A673 (cell line): ENCODE results near the gene ORMDL2. TPM values are rescaled to one million over a fixed set of nuclear protein-coding genes. Genes with fewer than 3 reads are reported as not detected.

Experiments
- BruUV-seq: library from RNA; stranded (reverse); fragments of 400-500 nt; replicated peaks from 2 replicates; lab custom pipeline; 2021; lab: Mats Ljungman, UMichigan
- CTCF ChIA-PET: fragments of 300-600 bp; sonication (Branson Sonifier 250); formaldehyde crosslinking; loops from one replicate; lab custom pipeline; 2022; ENCODE audit warnings: antibody characterized with exemption; lab: Charles Lee
- POLR2A ChIA-PET: fragments of 300-600 bp; sonication (Branson Sonifier 250); formaldehyde crosslinking; loops from one replicate; lab custom pipeline; 2022; ENCODE audit warnings: antibody characterized with exemption; ENCODE audit not compliant: low non-redundant PET; lab: Charles Lee
- DNase-seq: peaks from one replicate; pipeline ENCODE4 v3.0.0-alpha.2; 2015; ENCODE audit warnings: low spot score
- H3K27ac ChIP-seq: fragments of 200-600 bp; sonication (generic); 2 replicates; pipeline ENCODE4 v1.5.1; 2016; ENCODE audit warnings: mixed run types, low read depth, mild to moderate bottlenecking, mixed read lengths, antibody characterized with exemption, low read length; ENCODE audit not compliant: poor library complexity, severe bottlenecking
- H3K27me3 ChIP-seq: fragments of 200-600 bp; sonication (generic); replicated peaks from 2 replicates; pipeline ENCODE4 v1.6.1; 2017; ENCODE audit warnings: mixed run types, low read depth, mild to moderate bottlenecking, mixed read lengths, antibody characterized with exemption, low read length; ENCODE audit not compliant: insufficient read depth, poor library complexity
- H3K36me3 ChIP-seq: fragments of 200-600 bp; sonication (generic); 2 replicates; pipeline ENCODE4 v1.6.1; 2016; ENCODE audit warnings: mixed run types, mild to moderate bottlenecking, mixed read lengths, antibody characterized with exemption, low read length; ENCODE audit not compliant: insufficient read depth, poor library complexity, severe bottlenecking
- H3K4me1 ChIP-seq: fragments of 200-600 bp; sonication (generic); 2 replicates; pipeline ENCODE4 v1.6.1; 2017; ENCODE audit warnings: mixed run types, mild to moderate bottlenecking, mixed read lengths, antibody characterized with exemption, low read length; ENCODE audit not compliant: insufficient read depth, poor library complexity, severe bottlenecking
- H3K4me3 ChIP-seq: fragments of 200-600 bp; sonication (generic); 2 replicates; pipeline ENCODE4 v1.5.1; 2016; ENCODE audit warnings: low read depth, mixed run types, mild to moderate bottlenecking, mixed read lengths, low read length; ENCODE audit not compliant: poor library complexity, severe bottlenecking
- H3K9me3 ChIP-seq: fragments of 200-600 bp; sonication (generic); 2 replicates; pipeline ENCODE4 v1.6.1; 2016; ENCODE audit warnings: mixed run types, low read depth, mild to moderate bottlenecking, mixed read lengths, antibody characterized with exemption, low read length; ENCODE audit not compliant: poor library complexity, severe bottlenecking
- CTCF ChIP-seq: fragments of 300-800, 200-600 bp; sonication (generic); conservative IDR thresholded peaks from 2 replicates; pipeline ENCODE4 v1.5.1; 2017; ENCODE audit warnings: low read depth, mild to moderate bottlenecking, antibody characterized with exemption, low read length, moderate library complexity, mixed read lengths
- EZH2 ChIP-seq: fragments of 200-600 bp; sonication (generic); IDR thresholded peaks from 2 replicates; pipeline ENCODE4 v1.6.1; 2017; ENCODE audit warnings: borderline replicate concordance, low read depth, mild to moderate bottlenecking, mixed read lengths, antibody characterized with exemption, low read length; ENCODE audit not compliant: poor library complexity, severe bottlenecking
- intact Hi-C: fragments of 100-400 bp; cut with micrococcal nuclease; formaldehyde crosslinking; loops from one replicate; pipeline ENCODE4 v1.10.0; 2022; ENCODE audit not compliant: unreplicated experiment
- total RNA-seq: library from RNA; stranded (reverse); gene quantifications from 2 replicates; pipeline ENCODE4 v1.2.3, GENCODE V29; 2021

Gene ORMDL2
- total RNA-seq, 1 experiment from 2014 or later, result 32.3 TPM

GRCh38 chr12:55829967-55830600 is 12.2 kb downstream of the ORMDL2 start:
- intact Hi-C loops, result loop anchor here (2.0 kb wide), 1 partner anchor 97 kb away; the partner anchor contains the start of gene PYM1
- peak overlapping the region; percentile 99 for H3K4me3 ChIP-seq
- no peaks in the 10 kb centered on the region for H3K27me3 ChIP-seq
- H3K36me3 ChIP-seq, result no peaks in the 10 kb centered on the region
- no peak for DNase-seq
- BruUV-seq, result no TSS peak
- H3K27ac ChIP-seq, result peak overlapping the region; percentile 95
- ChIA-PET CTCF (interaction anchor here (0.5 to 0.7 kb wide), 3 partner anchors 57 to 505 kb away, joined by 3 to 5 read pairs (median 4); no protein-coding TSS in a partner anchor), POLR2A (interaction anchor here (0.6 to 1.8 kb wide), 4 partner anchors 9 to 1323 kb away, joined by 3 to 28 read pairs (median 9); partner anchors contain the start of genes ORMDL2, RAB5B and SARNP)
- TF ChIP-seq CTCF, result no peak
- peaks cover 2% of the 10 kb centered on the region for H3K4me1 ChIP-seq
- no peaks in the 10 kb centered on the region for H3K9me3 ChIP-seq

DNA sequence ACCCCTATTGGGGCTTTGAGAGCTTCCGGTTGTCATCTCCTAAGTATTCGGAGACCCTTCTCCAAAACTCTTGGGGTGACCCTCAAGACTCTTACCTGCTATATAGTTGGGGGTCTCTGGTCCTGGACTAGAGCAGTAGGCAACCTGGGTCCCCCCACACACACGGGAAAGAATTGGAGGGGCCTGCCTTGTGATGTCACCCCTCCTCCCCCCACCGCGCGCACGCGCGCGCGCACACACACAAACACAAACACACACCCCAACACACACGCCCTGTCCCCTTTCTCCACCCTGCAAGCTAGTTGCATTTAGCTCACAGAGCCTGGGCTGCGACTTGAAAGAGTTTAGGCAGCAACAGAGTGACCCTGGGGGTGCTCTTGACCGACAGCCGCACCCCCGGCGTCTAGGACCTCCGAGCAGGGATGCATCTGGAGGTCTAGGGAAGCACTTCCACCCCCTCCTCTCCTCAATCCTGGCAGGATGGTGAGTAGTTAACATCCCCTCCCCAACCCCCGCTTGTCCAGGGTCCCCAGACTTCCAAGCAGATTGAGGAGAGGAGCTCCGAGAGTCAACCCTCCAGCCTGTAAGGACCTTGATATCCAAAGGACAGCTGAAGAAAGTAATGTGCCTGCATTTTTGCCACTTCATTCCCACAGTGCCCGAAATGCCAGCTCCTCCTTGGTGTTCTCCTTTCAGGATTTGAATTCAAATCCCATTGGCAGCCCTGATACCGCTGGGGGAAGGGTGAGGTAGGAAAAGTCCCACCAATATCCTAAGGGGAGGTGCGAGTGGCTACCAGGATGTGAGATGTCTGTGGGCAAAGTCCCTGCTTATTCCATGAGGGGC is 13.0 kb downstream of the ORMDL2 start:
- intact Hi-C loops, result loop anchor here (2.0 kb wide), 1 partner anchor 96 kb away; the partner anchor contains the start of gene PYM1
- DNase-seq, result peak; percentile 77
- peak overlapping the region; percentile 99 for H3K4me3 ChIP-seq
- peak overlapping the region; percentile 95 for H3K27ac ChIP-seq
- no peaks in the 10 kb centered on the region for H3K36me3 ChIP-seq
- no peak for TF ChIP-seq CTCF
- no peak for TF ChIP-seq EZH2
- H3K27me3 ChIP-seq, result no peaks in the 10 kb centered on the region
- ChIA-PET CTCF (no interaction called here), POLR2A (interaction anchor here (0.6 to 1.8 kb wide), 2 partner anchors 13 to 165 kb away, joined by 3 to 15 read pairs; partner anchors contain the start of genes ORMDL2 and SARNP)
- H3K9me3 ChIP-seq, result no peaks in the 10 kb centered on the region
- peaks cover 2% of the 10 kb centered on the region for H3K4me1 ChIP-seq
- BruUV-seq, result TSS peak; percentile 53

GRCh38 chr12:55831447-55831815 is 13.6 kb downstream of the ORMDL2 start:
- intact Hi-C loops, result loop anchor here (2.0 kb wide), 1 partner anchor 95 kb away; the partner anchor contains the start of gene PYM1
- Histone ChIP-seq H3K27ac (peak overlapping the region; percentile 95), H3K4me1 (peaks cover 2% of the 10 kb centered on the region), H3K27me3 (no peaks in the 10 kb centered on the region), H3K36me3 (no peaks in the 10 kb centered on the region), H3K4me3 (peak overlapping the region; percentile 99), H3K9me3 (no peaks in the 10 kb centered on the region)
- DNase-seq, result no peak
- TF ChIP-seq EZH2 (no peak), CTCF (no peak)
- CTCF ChIA-PET, result no interaction called here
- POLR2A ChIA-PET, result no interaction called here
- no TSS peak for BruUV-seq
